ENCODE results near the gene LRRK1.

Gene LRRK1

GRCh38 chr15:101056366-101057334 lies 137.5 kb downstream of the LRRK1 start:
- no peak for DNase-seq (ENCODE audit: low spot score)

GRCh38 chr15:101057841-101058407 lies 138.8 kb downstream of the LRRK1 start:
- DNase-seq (ENCODE audit: low spot score) = no peak

GRCh38 chr15:101058735-101059134 lies 139.6 kb downstream of the LRRK1 start:
- no peak for DNase-seq (ENCODE audit: low spot score)

GRCh38 chr15:101059381-101060341 lies 140.5 kb downstream of the LRRK1 start:
- no peak for DNase-seq (ENCODE audit: low spot score)

GRCh38 chr15:101060576-101061551 lies 141.7 kb downstream of the LRRK1 start:
- no peak for DNase-seq (ENCODE audit: low spot score)

GRCh38 chr15:101062063-101062462 lies 142.9 kb downstream of the LRRK1 start:
- no peak for DNase-seq (ENCODE audit: low spot score)

- no peak for DNase-seq (ENCODE audit: low spot score)
Observed at GRCh38 chr15:101062471-101063171, 143.5 kb downstream of the LRRK1 start.

GRCh38 chr15:101063212-101063611 lies 144.1 kb downstream of the LRRK1 start:
- DNase-seq (ENCODE audit: low spot score) = no peak

GRCh38 chr15:101063891-101064794 lies 145.0 kb downstream of the LRRK1 start:
- DNase-seq (ENCODE audit: low spot score) = no peak

- no peak for DNase-seq (ENCODE audit: low spot score)
Observed at GRCh38 chr15:101064795-101065569, 145.8 kb downstream of the LRRK1 start.

- no peak for DNase-seq (ENCODE audit: low spot score)
Observed at GRCh38 chr15:101065570-101066221, 146.5 kb downstream of the LRRK1 start.

GRCh38 chr15:101066501-101067408 lies 147.6 kb downstream of the LRRK1 start:
- no peak for DNase-seq (ENCODE audit: low spot score)

GRCh38 chr15:101067660-101068522 lies 148.7 kb downstream of the LRRK1 start:
- no peak for DNase-seq (ENCODE audit: low spot score)

GRCh38 chr15:101068523-101068960 lies 149.4 kb downstream of the LRRK1 start:
- DNase-seq (ENCODE audit: low spot score) = no peak

- DNase-seq (ENCODE audit: low spot score) = no peak
Observed at GRCh38 chr15:101068961-101069653, 149.9 kb downstream of the LRRK1 start.
